Sigmoid colon (tissue), 7 donors: ENCODE measurements around the gene CEP112. TPM values are rescaled to one million over a fixed set of nuclear protein-coding genes. Genes with fewer than 3 reads are reported as not detected.

Experiments used
- DNase-seq: peaks from one replicate; pipeline ENCODE4 v3.0.0-alpha.2; 2019
- H3K27ac ChIP-seq, 4 donors: fragments of 200-600 bp; sonication (generic); one replicate each; pipeline ENCODE4 v1.5.1; 2016 to 2019; ENCODE audit warnings: mild to moderate bottlenecking in 1 of 4
- H3K27me3 ChIP-seq, 3 donors: fragments of 200-600 bp; sonication (generic); one replicate each; pipeline ENCODE4 v1.5.1; 2019; ENCODE audit warnings: mild to moderate bottlenecking in 1 of 3
- H3K36me3 ChIP-seq, 4 donors: fragments of 200-600 bp; sonication (generic); one replicate each; pipeline ENCODE4 v1.5.1; 2016 to 2019
- H3K4me1 ChIP-seq, 4 donors: fragments of 200-600 bp; sonication (generic); one replicate each; pipeline ENCODE4 v1.5.1; 2017 to 2019
- H3K4me3 ChIP-seq, 4 donors: fragments of 200-600 bp; sonication (generic); one replicate each; pipeline ENCODE4 v1.5.1; 2017 to 2019; ENCODE audit warnings: mild to moderate bottlenecking in 2 of 4, moderate library complexity in 1 of 4
- H3K9me3 ChIP-seq, 4 donors: fragments of 200-600 bp in 3 of 4; sonication (generic) in 3 of 4; one replicate each; pipeline versions ENCODE4 v1.5.1 to v1.6.1; 2013 to 2019
- EP300 ChIP-seq, 4 donors: sonication (generic); formaldehyde crosslinking; IDR thresholded peaks; one replicate each; pipeline ENCODE4 v1.6.1; 2017; ENCODE audit warnings: antibody characterized with exemption in 4 of 4
- POLR2A ChIP-seq, 2 donors: fragments of 450-650 bp; IDR thresholded peaks; one replicate each; pipeline ENCODE4 v1.6.1; 2016; ENCODE audit warnings: antibody characterized with exemption in 2 of 2, mild to moderate bottlenecking in 2 of 2, moderate library complexity in 2 of 2
- POLR2AphosphoS5 ChIP-seq, 4 donors: sonication (generic); formaldehyde crosslinking; IDR thresholded peaks; one replicate each; pipeline ENCODE4 v1.6.1; 2017; ENCODE audit warnings: antibody characterized with exemption in 4 of 4
- WGBS, 2 donors: extraction: QIAGEN DNeasy Blood & Tissue Kit; methylation state at CpG; one replicate each; pipeline ENCODE4 v1.1.7; 2013; 5-methylcytosine and 5-hydroxymethylcytosine counted together
- intact Hi-C: fragments of 100-400 bp; cut with DNase I; formaldehyde crosslinking; loops from one replicate; pipeline ENCODE4 v1.15.1; 2023
- polyA plus RNA-seq, 3 donors: library from polyadenylated mRNA; stranded (reverse); fragments of 200-250 nt; gene quantifications; one replicate each; pipeline ENCODE4 v1.2.3, GENCODE V29; 2013
- total RNA-seq, 4 donors: library from RNA; depleted of rRNA; stranded (reverse); fragments of >200 nt; gene quantifications; one replicate each; pipeline ENCODE4 v1.1.0, GENCODE V29; 2016
- TF ChIP-seq, protein P1 (sequence below), 4 experiments: fragments of 450-650 bp in 3 of 4; fragments of 200-600 bp in 1 of 4; IDR thresholded peaks; one replicate each; pipeline ENCODE4 v1.5.1; 2016 to 2019; ENCODE audit warnings: antibody characterized with exemption in 4 of 4, mild to moderate bottlenecking in 3 of 4, moderate library complexity in 2 of 4
- donor health status: healthy with polysubstance abuse.
- donor health status: Bipolar disorder and iron deficiency.
- donor health status: healthy.

Gene CEP112
- total and polyA plus RNA-seq, 7 donors = 0.92 to 29.1 (median 15.1) TPM

DNA sequence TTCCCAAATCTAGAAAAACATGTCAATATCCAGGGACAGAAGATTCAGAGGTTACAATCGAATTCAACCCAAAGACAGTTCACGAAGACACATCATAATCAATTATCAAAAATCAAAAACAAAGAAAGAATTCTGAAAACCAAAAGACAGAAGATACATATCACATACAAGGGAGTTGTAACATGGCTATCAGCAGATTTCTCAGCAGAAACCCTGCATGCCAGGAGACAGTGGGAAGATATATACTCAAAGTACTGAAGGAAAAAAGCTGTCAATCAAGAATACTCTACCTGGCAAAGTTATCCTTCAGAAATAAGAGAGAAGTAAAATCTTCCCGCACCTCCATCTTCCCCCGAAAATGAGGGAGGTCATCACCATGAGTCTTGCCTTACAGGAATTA lies 258.6 kb downstream of the CEP112 start:
- WGBS, 2 donors = 90 to 93% methylated on average over 4 of the region's 4 CpGs
- no peaks in the 10 kb centered on the region for H3K27me3 ChIP-seq
- H3K27ac ChIP-seq = no peak overlapping the region
- intact Hi-C loops = no loop called here
- H3K4me3 ChIP-seq = no peak overlapping the region
- no peaks in the 10 kb centered on the region for H3K4me1 ChIP-seq
- H3K36me3 ChIP-seq = no peaks in the 10 kb centered on the region
- no peaks in the 10 kb centered on the region for H3K9me3 ChIP-seq
- TF ChIP-seq POLR2AphosphoS5 (IDR thresholded peaks at IDR 0.05) (no peak), EP300 (IDR thresholded peaks at IDR 0.05) (no peak), POLR2A (IDR thresholded peaks at IDR 0.05) (no peak)
- TF ChIP-seq, protein P1, sequence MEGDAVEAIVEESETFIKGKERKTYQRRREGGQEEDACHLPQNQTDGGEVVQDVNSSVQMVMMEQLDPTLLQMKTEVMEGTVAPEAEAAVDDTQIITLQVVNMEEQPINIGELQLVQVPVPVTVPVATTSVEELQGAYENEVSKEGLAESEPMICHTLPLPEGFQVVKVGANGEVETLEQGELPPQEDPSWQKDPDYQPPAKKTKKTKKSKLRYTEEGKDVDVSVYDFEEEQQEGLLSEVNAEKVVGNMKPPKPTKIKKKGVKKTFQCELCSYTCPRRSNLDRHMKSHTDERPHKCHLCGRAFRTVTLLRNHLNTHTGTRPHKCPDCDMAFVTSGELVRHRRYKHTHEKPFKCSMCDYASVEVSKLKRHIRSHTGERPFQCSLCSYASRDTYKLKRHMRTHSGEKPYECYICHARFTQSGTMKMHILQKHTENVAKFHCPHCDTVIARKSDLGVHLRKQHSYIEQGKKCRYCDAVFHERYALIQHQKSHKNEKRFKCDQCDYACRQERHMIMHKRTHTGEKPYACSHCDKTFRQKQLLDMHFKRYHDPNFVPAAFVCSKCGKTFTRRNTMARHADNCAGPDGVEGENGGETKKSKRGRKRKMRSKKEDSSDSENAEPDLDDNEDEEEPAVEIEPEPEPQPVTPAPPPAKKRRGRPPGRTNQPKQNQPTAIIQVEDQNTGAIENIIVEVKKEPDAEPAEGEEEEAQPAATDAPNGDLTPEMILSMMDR (IDR thresholded peaks at IDR 0.05) = no peak
- DNase-seq = no peak

DNA sequence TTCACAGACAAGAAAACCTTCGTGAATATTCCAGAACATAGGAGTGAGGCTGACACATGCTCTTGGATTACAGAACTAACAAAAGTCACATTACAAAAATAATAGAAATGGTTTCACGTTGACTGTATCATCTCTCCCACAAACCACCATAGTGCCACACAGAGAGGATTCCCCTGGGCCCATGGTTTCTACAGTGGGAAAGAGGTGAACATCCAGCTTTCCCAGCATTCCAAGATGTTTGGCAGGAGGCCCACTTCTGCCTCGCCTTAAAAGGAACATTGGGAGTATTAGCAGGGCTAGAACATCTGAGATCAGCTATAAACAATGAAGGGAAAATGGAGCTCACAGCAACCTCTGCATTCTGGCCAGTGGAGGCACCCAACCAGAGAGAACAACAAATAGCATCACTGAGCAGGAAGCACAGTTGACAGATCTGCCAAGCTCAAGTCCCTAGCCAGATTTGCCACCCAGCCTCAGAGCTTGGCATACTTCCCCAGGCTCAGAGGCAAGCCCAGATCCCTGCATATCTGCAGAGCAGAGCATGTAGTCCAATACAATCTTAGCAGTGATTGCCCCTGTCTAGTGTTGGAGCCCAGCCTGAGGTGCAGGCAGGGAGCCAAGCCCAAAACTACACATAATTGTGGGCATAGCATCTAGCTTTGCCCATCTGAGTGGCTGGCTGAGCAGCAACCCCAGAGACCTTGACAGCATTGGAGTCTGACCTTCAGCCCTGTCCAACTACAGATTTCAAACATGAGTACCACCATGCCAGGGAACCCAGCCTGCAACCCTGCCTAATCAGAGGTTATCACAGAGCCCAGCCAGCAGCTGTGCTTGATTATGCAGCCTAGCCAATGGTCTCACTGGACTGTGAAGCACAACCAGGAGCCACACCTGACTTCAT lies 260.4 kb downstream of the CEP112 start:
- Histone ChIP-seq H3K4me1 (no peaks in the 10 kb centered on the region), H3K27me3 (no peaks in the 10 kb centered on the region), H3K9me3 (no peaks in the 10 kb centered on the region), H3K4me3 (no peak overlapping the region), H3K36me3 (peaks cover 0 to 6% (median 0%) of the 10 kb centered on the region in 4 donors), H3K27ac (no peak overlapping the region)
- TF ChIP-seq, protein P1 (IDR thresholded peaks at IDR 0.05) = no peak
- TF ChIP-seq POLR2AphosphoS5 (IDR thresholded peaks at IDR 0.05) (no peak), EP300 (IDR thresholded peaks at IDR 0.05) (no peak), POLR2A (IDR thresholded peaks at IDR 0.05) (no peak)
- DNase-seq = no peak
- intact Hi-C loops = no loop called here
- WGBS, 2 donors = 87 to 91% methylated on average over 3 of the region's 3 CpGs

DNA sequence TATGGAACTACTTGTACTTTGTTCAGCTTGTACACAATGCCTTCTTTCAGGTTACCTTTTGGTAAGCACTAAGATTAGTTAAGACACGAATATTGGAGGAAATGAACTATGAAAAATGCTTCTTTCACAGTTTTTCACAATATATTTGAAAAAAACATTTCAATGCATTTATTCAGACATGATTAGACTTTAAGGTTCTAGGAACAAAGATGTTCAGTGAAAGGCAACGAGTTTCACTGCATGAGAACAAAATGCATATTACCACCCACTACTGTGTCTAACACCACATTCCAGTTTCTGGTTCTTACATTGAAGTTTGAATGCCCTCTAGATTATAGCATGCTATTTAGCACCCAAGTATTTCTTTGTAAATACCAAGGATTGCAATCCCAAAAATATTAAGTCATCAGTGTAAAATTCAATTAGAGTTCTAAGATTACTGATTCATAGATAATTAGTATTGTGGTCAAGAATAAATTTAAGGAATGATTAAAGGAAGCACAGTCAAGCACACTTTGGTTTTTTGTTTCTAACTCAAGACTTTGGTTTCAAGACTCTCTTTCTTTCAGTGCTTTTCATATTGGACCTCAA lies 261.7 kb downstream of the CEP112 start:
- Histone ChIP-seq H3K4me3 (no peak overlapping the region), H3K9me3 (no peaks in the 10 kb centered on the region), H3K36me3 (peaks cover 0 to 6% (median 2%) of the 10 kb centered on the region in 4 donors), H3K27ac (no peak overlapping the region), H3K27me3 (no peaks in the 10 kb centered on the region), H3K4me1 (no peaks in the 10 kb centered on the region)
- intact Hi-C loops = no loop called here
- no peak for DNase-seq
- 42 to 69% methylated on average over 2 of the region's 2 CpGs for WGBS, 2 donors
- no peak for TF ChIP-seq POLR2A (IDR thresholded peaks at IDR 0.05)
- no peak for TF ChIP-seq EP300 (IDR thresholded peaks at IDR 0.05)
- no peak for TF ChIP-seq POLR2AphosphoS5 (IDR thresholded peaks at IDR 0.05)
- TF ChIP-seq, protein P1 (IDR thresholded peaks at IDR 0.05) = no peak

DNA sequence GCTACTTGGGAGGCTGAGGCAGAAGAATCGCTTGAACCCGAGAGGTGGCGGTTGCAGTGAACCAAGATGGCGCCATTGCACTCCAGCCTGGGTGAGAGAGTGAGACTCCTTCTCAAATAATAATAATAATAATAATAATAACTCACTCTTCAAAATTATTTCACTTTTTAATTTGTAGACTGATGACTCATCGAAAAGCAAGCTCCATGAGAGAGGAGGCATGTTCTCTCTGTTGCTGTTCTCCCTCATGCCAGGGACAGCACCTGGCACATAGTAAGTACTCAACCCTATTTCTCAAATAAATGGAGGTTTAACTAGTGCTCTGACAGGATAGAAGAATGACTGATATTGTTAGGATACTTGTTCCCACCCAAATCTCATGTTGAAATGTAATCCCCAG lies 265.3 kb downstream of the CEP112 start:
- no peak for TF ChIP-seq POLR2AphosphoS5 (IDR thresholded peaks at IDR 0.05)
- TF ChIP-seq, protein P1 (IDR thresholded peaks at IDR 0.05) = no peak
- TF ChIP-seq EP300 (IDR thresholded peaks at IDR 0.05) = no peak
- TF ChIP-seq POLR2A (IDR thresholded peaks at IDR 0.05) = no peak
- Histone ChIP-seq H3K4me1 (no peaks in the 10 kb centered on the region), H3K36me3 (peaks cover 0 to 6% (median 2%) of the 10 kb centered on the region in 4 donors), H3K4me3 (no peak overlapping the region), H3K9me3 (no peaks in the 10 kb centered on the region), H3K27ac (no peak overlapping the region), H3K27me3 (no peaks in the 10 kb centered on the region)
- intact Hi-C loops = no loop called here
- no peak for DNase-seq
- 96 to 98% methylated on average over 5 of the region's 5 CpGs for WGBS, 2 donors
